ENCODE data around the gene CNNM2. TPM values are rescaled to one million over a fixed set of nuclear protein-coding genes. Genes with fewer than 3 reads are reported as not detected.

CNNM2 gene
- total RNA-seq, 1 experiment from 2014 or later, result 7.2 TPM

DNA sequence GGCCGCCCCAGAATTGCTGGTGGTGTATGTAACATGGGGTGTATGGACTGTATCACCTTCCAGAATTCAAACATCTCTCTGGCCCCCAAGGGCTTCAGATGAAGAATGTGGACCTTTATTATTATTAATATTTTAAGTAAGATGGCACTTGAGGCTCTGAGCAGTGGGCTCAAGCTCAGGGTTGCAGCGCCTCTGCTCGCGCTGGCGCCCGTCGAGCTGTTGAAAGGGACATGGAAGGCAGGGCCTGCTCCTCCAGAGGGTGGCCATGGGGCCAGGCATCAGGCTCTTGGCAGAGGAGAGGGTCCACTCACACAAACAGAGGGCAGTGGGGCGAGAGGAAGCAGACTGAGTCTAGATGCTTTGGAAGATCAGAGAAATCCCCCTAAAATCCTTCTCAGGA is 154.8 kb downstream of the CNNM2 start:
- no peak overlapping the region for H3K4me3 ChIP-seq (ENCODE audit: low read length)
- no peak for DNase-seq
- H4K20me1 ChIP-seq (ENCODE audit: low read length), result no peaks in the 10 kb centered on the region
- no peak overlapping the region for H3K4me2 ChIP-seq (ENCODE audit: low read length)
- H3K79me2 ChIP-seq (ENCODE audit: low read length), result no peaks in the 10 kb centered on the region
- H2AFZ ChIP-seq (ENCODE audit: low read length), result no peak overlapping the region
- no peak overlapping the region for H3K9ac ChIP-seq (ENCODE audit: low read length)
- no peak for TF ChIP-seq EZH2phosphoT487 (IDR thresholded peaks at IDR 0.05; ENCODE audit: borderline replicate concordance, low read length)
- intact Hi-C loops (cut with micrococcal nuclease), result no loop called here
- ChIA-PET POLR2A (ENCODE audit: unreplicated experiment) (no interaction called here), CTCF (no interaction called here)
- no peaks in the 10 kb centered on the region for H3K27me3 ChIP-seq (ENCODE audit: low read length)
- H3K9me3 ChIP-seq (ENCODE audit: low read length), result no peaks in the 10 kb centered on the region
- H3F3A ChIP-seq (ENCODE audit: low read length, unreplicated experiment), result no peaks in the 10 kb centered on the region
- no TSS peak for BruUV-seq (replicated peaks)
- H3K4me1 ChIP-seq (ENCODE audit: insufficient read depth, low read length), result no peaks in the 10 kb centered on the region
- no peak overlapping the region for H3K27ac ChIP-seq (ENCODE audit: low read length)
- ATAC-seq, result no peak
- no peaks in the 10 kb centered on the region for H3K9me2 ChIP-seq (replicated peaks; ENCODE audit: low read length)
- no peaks in the 10 kb centered on the region for H3K36me3 ChIP-seq (ENCODE audit: low read depth, low read length)

DNA sequence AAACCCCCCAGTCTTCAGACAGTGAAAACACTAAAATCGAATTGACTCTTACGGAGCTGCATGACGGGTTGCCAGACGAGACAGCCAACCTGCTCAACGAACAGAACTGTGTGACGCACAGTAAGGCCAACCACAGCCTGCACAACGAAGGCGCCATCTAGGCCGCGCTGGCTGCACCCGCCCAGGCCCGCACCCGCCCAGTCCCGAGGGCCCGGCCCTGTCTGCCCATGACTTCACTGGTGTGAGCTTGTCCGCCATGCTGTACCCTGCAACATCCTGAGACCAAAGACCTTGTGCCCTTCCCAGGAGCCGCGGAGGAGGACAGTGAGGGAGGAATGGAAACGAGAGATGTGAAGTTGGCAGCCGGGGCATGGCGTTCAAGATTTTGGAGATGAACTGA is 158.9 kb downstream of the CNNM2 start:
- Histone ChIP-seq H3K79me2 (ENCODE audit: low read length) (no peaks in the 10 kb centered on the region), H4K20me1 (ENCODE audit: low read length) (no peaks in the 10 kb centered on the region), H3F3A (ENCODE audit: low read length, unreplicated experiment) (no peaks in the 10 kb centered on the region), H3K4me3 (ENCODE audit: low read length) (no peak overlapping the region), H3K9me3 (ENCODE audit: low read length) (no peaks in the 10 kb centered on the region), H2AFZ (ENCODE audit: low read length) (no peak overlapping the region), H3K9ac (ENCODE audit: low read length) (no peak overlapping the region), H3K36me3 (ENCODE audit: low read depth, low read length) (no peaks in the 10 kb centered on the region), H3K27ac (ENCODE audit: low read length) (no peak overlapping the region), H3K4me1 (ENCODE audit: insufficient read depth, low read length) (no peaks in the 10 kb centered on the region), H3K4me2 (ENCODE audit: low read length) (no peak overlapping the region), H3K27me3 (ENCODE audit: low read length) (no peaks in the 10 kb centered on the region), H3K9me2 (replicated peaks; ENCODE audit: low read length) (no peaks in the 10 kb centered on the region)
- BruUV-seq (replicated peaks), result no TSS peak
- CTCF ChIA-PET, result no interaction called here
- TF ChIP-seq CTCF (conservative IDR thresholded peaks at IDR 0.05; ENCODE audit: low read depth, low read length) (no peak), EZH2 (IDR thresholded peaks at IDR 0.05; ENCODE audit: low read length, unreplicated experiment) (no peak), EZH2phosphoT487 (IDR thresholded peaks at IDR 0.05; ENCODE audit: borderline replicate concordance, low read length) (no peak)
- intact Hi-C loops (cut with micrococcal nuclease), result no loop called here
- POLR2A ChIA-PET (ENCODE audit: unreplicated experiment), result no interaction called here
- DNase-seq, result no peak
- no peak for ATAC-seq

DNA sequence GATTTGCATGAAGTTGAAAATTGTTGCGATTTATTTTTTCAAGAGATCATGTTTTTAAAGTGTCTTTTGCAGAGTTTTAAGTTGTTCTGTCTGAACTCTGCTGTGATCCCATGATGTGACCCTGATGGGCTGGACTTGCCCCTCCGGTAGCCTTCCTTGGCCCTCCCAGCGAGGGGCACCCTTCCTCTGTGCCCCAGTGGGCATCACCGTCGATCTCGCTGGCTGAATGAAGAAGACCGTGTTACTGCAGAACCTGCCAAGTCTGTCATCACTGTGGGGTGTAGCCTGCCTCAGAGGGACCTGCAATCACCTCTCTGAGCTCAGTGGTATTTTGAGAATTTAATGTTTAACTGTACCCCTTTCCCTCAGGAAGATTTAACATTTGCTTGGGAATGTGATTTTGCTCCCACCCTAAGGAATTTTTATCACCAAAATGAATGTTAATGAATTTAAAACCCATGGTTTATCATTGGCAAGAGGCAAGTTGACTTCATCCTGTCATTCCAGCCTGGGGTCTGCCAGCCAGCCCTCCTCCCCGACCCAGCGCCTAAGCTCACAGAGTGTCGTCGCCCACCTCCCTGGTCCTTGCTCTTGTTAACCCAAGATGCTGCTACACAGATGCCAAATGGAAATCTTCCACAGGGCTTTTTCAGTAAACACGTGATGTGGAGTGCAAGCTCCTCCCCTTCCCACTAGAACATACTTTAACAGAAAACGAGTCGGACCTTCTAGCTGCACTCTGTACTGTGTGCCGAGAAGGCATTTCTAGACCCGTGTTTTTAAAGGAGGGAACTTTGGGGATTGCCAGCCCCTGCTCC is 159.6 kb downstream of the CNNM2 start:
- Histone ChIP-seq H3K9me3 (ENCODE audit: low read length) (no peaks in the 10 kb centered on the region), H3K9me2 (replicated peaks; ENCODE audit: low read length) (no peaks in the 10 kb centered on the region), H2AFZ (ENCODE audit: low read length) (no peak overlapping the region), H3K4me1 (ENCODE audit: insufficient read depth, low read length) (no peaks in the 10 kb centered on the region), H3K4me2 (ENCODE audit: low read length) (no peak overlapping the region), H3K4me3 (ENCODE audit: low read length) (no peak overlapping the region), H3K79me2 (ENCODE audit: low read length) (no peaks in the 10 kb centered on the region), H3K27ac (ENCODE audit: low read length) (no peak overlapping the region), H3K9ac (ENCODE audit: low read length) (no peak overlapping the region), H3K27me3 (ENCODE audit: low read length) (no peaks in the 10 kb centered on the region), H3K36me3 (ENCODE audit: low read depth, low read length) (no peaks in the 10 kb centered on the region), H3F3A (ENCODE audit: low read length, unreplicated experiment) (no peaks in the 10 kb centered on the region), H4K20me1 (ENCODE audit: low read length) (no peaks in the 10 kb centered on the region)
- TF ChIP-seq CTCF (conservative IDR thresholded peaks at IDR 0.05; ENCODE audit: low read depth, low read length), result no peak
- TF ChIP-seq EZH2phosphoT487 (IDR thresholded peaks at IDR 0.05; ENCODE audit: borderline replicate concordance, low read length), result no peak
- no peak for TF ChIP-seq EZH2 (IDR thresholded peaks at IDR 0.05; ENCODE audit: low read length, unreplicated experiment)
- BruUV-seq (replicated peaks), result no TSS peak
- ChIA-PET POLR2A (ENCODE audit: unreplicated experiment) (no interaction called here), CTCF (no interaction called here)
- no peak for DNase-seq
- no peak for ATAC-seq
- intact Hi-C loops (cut with micrococcal nuclease), result no loop called here
